Activated naive CD4-positive, alpha-beta T cell (primary cell): Measurements from ENCODE around the gene LARGE1.

ENCODE experiments used
- DNase-seq, 4 experiments: peaks; one replicate each; lab custom pipeline; 2025; lab: John Stamatoyannopoulos, UW

LARGE1 gene

GRCh38 chr22:33821290-33821689 lies 99.0 kb downstream of the LARGE1 start:
- no peak for DNase-seq

- no peak for DNase-seq
Measured at GRCh38 chr22:33819743-33820142, 100.5 kb downstream of the LARGE1 start.

DNA sequence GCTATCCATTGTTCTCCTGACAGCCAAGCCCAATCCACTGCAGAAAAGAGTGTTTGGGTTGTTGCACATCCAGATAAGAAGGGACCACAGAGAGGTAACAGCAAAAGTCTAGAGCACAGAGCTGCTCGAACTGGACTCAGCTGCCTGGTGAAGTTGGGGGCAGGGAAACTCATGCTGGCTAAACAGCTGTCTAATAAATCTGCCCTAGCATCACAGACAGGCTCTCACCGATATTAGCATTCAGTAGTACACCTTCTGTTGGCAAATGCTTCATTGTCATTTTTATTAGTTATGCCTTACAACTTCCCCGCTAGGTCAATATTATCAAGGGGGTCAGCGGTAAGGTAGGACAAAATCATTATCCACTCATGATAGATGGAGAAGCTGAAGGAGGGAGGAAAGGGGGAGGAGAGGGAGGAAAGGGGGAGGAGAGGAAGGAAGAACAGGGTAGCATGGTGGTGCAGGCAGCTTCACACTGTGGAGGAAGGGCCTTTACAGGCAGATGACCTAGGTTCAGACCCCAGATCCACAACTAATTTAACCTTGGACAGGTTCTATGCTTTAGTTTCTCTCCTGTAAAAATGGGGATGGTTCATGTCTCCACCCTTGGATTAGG lies 102.7 kb downstream of the LARGE1 start:
- DNase-seq: no peak

GRCh38 chr22:33812360-33812977 lies 107.8 kb downstream of the LARGE1 start:
- no peak for DNase-seq

- no peak for DNase-seq
Measured at GRCh38 chr22:33811686-33812085, 108.6 kb downstream of the LARGE1 start.

DNA sequence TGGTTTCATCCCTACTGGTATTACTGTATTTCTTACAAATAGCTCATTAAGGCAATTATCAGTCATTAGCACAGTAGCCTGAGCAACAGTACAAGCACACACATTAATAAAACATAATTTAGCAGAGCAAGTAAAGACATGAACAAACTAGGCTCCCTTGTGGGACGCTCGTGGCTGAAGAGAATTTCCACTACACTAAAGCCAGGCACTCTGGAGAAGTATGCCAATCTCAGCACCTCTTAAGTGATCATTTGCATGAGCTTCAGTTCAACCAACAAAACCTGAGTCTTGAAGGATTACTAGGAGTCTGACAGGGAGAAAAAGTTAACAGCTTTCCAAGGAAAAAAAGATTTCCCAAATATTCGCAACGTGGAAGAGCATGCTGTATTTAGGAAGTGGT lies 109.1 kb downstream of the LARGE1 start:
- DNase-seq: no peak

DNA sequence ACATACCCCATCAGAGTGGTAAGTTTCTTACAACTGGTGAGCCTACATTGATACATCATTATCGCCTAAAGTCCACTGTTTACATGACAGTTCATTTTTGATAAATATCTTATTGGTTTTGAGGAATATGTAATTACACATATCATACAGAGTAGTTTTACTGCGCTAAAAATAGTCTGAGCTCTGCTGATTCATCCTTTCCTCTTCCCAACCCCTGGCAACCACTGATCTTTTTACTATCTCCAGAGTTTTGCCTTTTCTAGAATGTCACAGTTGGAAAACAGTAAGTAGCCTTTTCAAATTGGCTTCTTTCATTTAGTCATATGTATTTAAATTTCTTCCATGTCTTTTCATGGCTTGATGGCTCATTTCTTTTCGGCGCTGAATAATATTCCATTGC lies 112.8 kb downstream of the LARGE1 start:
- DNase-seq: no peak

- no peak for DNase-seq
Measured at GRCh38 chr22:33806191-33806590, 114.1 kb downstream of the LARGE1 start.

GRCh38 chr22:33803371-33804282 lies 116.6 kb downstream of the LARGE1 start:
- no peak for DNase-seq

- DNase-seq: no peak
Measured at GRCh38 chr22:33798401-33798800, 121.9 kb downstream of the LARGE1 start.

DNA sequence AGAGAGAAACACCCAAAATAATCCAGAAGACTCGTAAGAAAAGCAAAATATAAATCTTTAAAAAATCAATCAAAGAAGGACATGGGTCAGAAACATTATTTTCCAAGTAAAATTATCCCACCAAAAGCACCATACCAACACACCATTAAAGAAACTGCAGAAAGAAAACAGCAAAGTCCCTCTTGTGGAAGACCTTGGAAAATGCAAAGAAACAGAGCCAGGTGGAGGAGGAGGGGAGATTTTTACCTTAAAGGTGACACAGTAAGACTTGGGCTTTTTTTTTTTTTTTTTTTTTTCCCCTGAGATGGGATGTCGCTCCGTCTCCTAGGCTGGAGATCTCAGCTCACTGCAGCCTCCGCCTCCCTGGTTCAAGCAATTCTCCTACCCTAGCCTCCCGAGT lies 123.8 kb downstream of the LARGE1 start:
- DNase-seq: no peak

- no peak for DNase-seq
Measured at GRCh38 chr22:33793475-33793874, 126.8 kb downstream of the LARGE1 start.

GRCh38 chr22:33792832-33793231 lies 127.4 kb downstream of the LARGE1 start:
- DNase-seq: no peak

DNA sequence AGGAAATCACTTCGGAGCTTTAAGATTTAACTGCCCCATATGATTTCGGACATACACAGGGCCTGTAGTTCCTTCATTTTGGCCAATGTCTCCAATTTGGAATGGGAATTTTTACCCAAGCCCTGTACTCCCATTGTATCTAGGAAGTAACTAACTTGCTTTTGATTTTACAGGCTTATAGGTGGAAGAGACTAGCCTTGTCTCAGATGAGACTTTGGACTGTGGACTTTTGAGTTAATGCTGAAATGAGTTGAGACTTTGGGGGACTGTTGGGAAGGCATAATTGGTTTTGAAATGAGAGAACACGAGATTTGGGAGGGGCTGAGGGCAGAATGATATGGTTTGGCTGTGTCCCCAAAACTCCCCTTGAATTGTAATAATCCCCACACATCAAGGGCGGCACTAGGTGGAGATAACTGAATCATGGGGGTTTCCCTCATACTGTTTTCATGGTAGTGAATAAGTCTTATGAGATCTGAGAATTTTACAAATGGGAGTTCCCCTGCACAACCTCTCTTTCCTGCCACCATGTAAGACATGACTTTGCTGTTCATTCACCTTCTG lies 130.5 kb downstream of the LARGE1 start:
- no peak for DNase-seq

DNA sequence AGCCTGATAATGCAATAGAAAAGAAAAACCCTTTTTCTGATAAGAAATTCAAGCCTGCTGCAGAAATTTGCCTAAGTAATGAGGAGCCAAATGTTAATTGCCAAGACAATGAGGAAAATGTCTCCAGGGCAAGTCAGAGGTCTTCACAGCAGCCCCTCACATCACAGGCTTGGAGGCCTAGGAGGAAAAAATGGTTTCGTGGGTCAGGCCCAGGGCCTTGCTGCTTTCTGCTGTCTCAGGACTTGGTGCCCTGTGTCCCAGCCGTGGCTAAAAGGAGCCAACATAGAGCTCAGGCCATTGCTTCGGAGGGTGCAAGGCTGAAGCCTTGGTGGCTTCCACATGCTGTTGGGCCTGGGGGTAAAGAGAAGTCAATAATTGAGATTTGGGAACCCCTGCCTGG lies 131.3 kb downstream of the LARGE1 start:
- DNase-seq: no peak

- DNase-seq: no peak
Measured at GRCh38 chr22:33787645-33788456, 132.4 kb downstream of the LARGE1 start.

GRCh38 chr22:33786149-33786548 lies 134.1 kb downstream of the LARGE1 start:
- DNase-seq: no peak

DNA sequence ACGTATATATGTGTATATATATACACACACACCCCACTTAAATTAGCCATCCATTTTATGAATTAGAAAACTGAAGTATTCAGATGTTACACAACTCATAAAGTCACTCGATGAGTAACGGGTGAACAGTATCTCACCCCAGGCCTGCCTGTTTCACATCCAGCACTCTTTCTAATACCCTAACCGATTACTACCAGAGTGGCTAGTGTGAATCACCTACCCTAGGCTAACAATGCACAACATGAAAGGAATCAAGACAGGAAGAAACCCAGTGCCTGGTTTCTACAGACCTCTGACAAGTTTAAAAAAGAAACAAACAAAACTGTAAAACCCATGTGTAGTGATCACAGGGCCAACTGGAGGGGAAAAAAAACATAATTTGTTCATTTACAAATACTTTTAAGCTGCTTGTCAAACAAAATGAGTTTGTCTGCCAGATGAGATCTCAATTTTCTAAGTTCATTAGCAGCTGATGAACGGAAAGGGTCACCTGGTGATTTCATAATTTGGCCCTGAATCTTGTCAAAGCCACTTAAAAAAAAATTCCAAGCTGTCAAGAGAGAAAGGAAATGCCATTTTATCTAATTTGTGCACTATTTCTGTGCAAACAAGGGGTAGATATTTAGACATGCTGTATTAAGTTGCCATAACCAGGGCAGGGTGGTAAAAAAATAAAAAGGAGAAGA lies 134.8 kb downstream of the LARGE1 start:
- DNase-seq: no peak

DNA sequence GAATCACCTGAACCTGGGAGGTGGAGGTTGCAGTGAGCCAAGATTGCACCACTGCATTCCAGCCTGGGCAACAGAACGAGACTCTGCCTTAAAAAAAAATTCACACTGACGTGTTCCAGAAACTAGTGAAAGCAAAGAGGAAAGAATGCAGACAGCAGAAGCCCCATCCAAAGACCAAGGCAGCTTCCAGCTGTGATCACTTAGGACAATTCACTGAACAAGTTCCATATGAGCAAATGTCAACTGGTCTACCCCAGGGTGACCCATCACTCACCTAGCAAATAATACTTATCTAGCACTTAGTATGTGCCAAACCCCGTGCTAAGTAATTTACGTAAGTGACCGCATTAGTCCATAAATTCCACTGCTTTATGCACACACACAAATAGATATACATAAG lies 138.9 kb downstream of the LARGE1 start:
- DNase-seq: no peak

GRCh38 chr22:33780531-33781136 lies 139.6 kb downstream of the LARGE1 start:
- DNase-seq: no peak

GRCh38 chr22:33779243-33779642 lies 141.0 kb downstream of the LARGE1 start:
- DNase-seq: no peak
